H9 (cell line): ENCODE results near the gene UBN2. TPM values are rescaled to one million over a fixed set of nuclear protein-coding genes. Genes with fewer than 3 reads are reported as not detected.

Source experiments
- DNase-seq: peaks from one replicate; pipeline ENCODE4 v3.0.0-alpha.2; 2017
- H2AFZ ChIP-seq: one replicate; pipeline ENCODE4 v1.6.1; 2013; ENCODE audit warnings: mild to moderate bottlenecking, low read length, control low read depth, moderate library complexity
- H2AK5ac ChIP-seq: 2 replicates; pipeline ENCODE4 v1.6.1; 2013; ENCODE audit warnings: low read length, control low read depth, mixed read lengths; ENCODE audit not compliant: insufficient read length
- H2BK120ac ChIP-seq: one replicate; pipeline ENCODE4 v1.6.1; 2013; ENCODE audit warnings: low read depth, mild to moderate bottlenecking, low read length, control low read depth, inconsistent platforms; ENCODE audit not compliant: poor library complexity, severe bottlenecking
- H2BK12ac ChIP-seq: 2 replicates; pipeline ENCODE4 v1.6.1; 2013; ENCODE audit warnings: low read length, control low read depth, mixed read lengths, low read depth; ENCODE audit not compliant: insufficient read length
- H2BK15ac ChIP-seq: 2 replicates; pipeline ENCODE4 v1.6.1; 2013; ENCODE audit warnings: low read depth, low read length, control low read depth
- H2BK20ac ChIP-seq: one replicate; pipeline ENCODE4 v1.6.1; 2013; ENCODE audit warnings: low read depth, mild to moderate bottlenecking, low read length, control low read depth, inconsistent platforms; ENCODE audit not compliant: poor library complexity, severe bottlenecking
- H2BK5ac ChIP-seq: 2 replicates; pipeline ENCODE4 v1.6.1; 2013; ENCODE audit warnings: low read length, control low read depth, mixed read lengths; ENCODE audit not compliant: insufficient read length
- H3K14ac ChIP-seq: 2 replicates; pipeline ENCODE4 v1.6.1; 2013; ENCODE audit warnings: low read length, control low read depth; ENCODE audit not compliant: insufficient read depth
- H3K18ac ChIP-seq: 2 replicates; pipeline ENCODE4 v1.6.1; 2013; ENCODE audit warnings: low read depth, mild to moderate bottlenecking, mixed read lengths, low read length, control low read depth; ENCODE audit not compliant: insufficient read length
- H3K23ac ChIP-seq: 2 replicates; pipeline ENCODE4 v1.6.1; 2013; ENCODE audit warnings: low read length, control low read depth, mixed read lengths, low read depth; ENCODE audit not compliant: insufficient read length
- H3K23me2 ChIP-seq: 2 replicates; pipeline ENCODE4 v1.6.1; 2013; ENCODE audit warnings: low read depth, mild to moderate bottlenecking, mixed read lengths, low read length, control low read depth; ENCODE audit not compliant: insufficient read length, poor library complexity, severe bottlenecking
- H3K27ac ChIP-seq: 2 replicates; pipeline ENCODE4 v1.5.1; 2013; ENCODE audit warnings: low read length, control low read depth, mixed read lengths, low read depth; ENCODE audit not compliant: insufficient read length
- H3K27me3 ChIP-seq: 2 replicates; pipeline ENCODE4 v1.6.1; 2013; ENCODE audit warnings: low read length, control low read depth, inconsistent platforms; ENCODE audit not compliant: insufficient read depth
- H3K4ac ChIP-seq: 2 replicates; pipeline ENCODE4 v1.6.1; 2013; ENCODE audit warnings: low read depth, mild to moderate bottlenecking, control low read depth, inconsistent platforms, low read length, moderate library complexity
- H3K4me1 ChIP-seq: 2 replicates; pipeline ENCODE4 v1.6.1; 2013; ENCODE audit warnings: low read length, control low read depth, inconsistent platforms; ENCODE audit not compliant: insufficient read depth
- H3K4me2 ChIP-seq: 2 replicates; pipeline ENCODE4 v1.6.1; 2013; ENCODE audit warnings: low read length, control low read depth, mixed read lengths; ENCODE audit not compliant: insufficient read length, insufficient read depth
- H3K56ac ChIP-seq: 2 replicates; pipeline ENCODE4 v1.6.1; 2013; ENCODE audit warnings: low read depth, mild to moderate bottlenecking, mixed read lengths, low read length, control low read depth; ENCODE audit not compliant: insufficient read length
- H3K79me1 ChIP-seq: 2 replicates; pipeline ENCODE4 v1.6.1; 2013; ENCODE audit warnings: low read depth, mild to moderate bottlenecking, moderate library complexity, low read length, control low read depth, inconsistent platforms; ENCODE audit not compliant: insufficient read depth, poor library complexity, severe bottlenecking
- H3K79me2 ChIP-seq: 2 replicates; pipeline ENCODE4 v1.6.1; 2013; ENCODE audit warnings: low read length, control low read depth, inconsistent platforms; ENCODE audit not compliant: insufficient read depth
- H3K9ac ChIP-seq: 2 replicates; pipeline ENCODE4 v1.6.1; 2013; ENCODE audit warnings: low read length, control low read depth, mixed read lengths; ENCODE audit not compliant: insufficient read length; ENCODE audit errors: extremely low read depth
- H3K9me3 ChIP-seq: one replicate; pipeline ENCODE4 v1.6.1; 2013; ENCODE audit warnings: low read depth, low read length, inconsistent platforms; ENCODE audit not compliant: control insufficient read depth
- H3T11ph ChIP-seq: one replicate; pipeline ENCODE4 v1.6.1; 2013; ENCODE audit warnings: mild to moderate bottlenecking, low read length, control low read depth, inconsistent platforms
- H4K20me1 ChIP-seq: one replicate; pipeline ENCODE4 v1.6.1; 2013; ENCODE audit not compliant: control insufficient read depth, insufficient read length, insufficient read depth
- H4K5ac ChIP-seq: 2 replicates; pipeline ENCODE4 v1.6.1; 2013; ENCODE audit warnings: low read depth, mild to moderate bottlenecking, mixed read lengths, low read length, control low read depth; ENCODE audit not compliant: insufficient read length
- H4K8ac ChIP-seq: replicated peaks from 2 replicates; pipeline ENCODE4 v1.6.1; 2013; ENCODE audit warnings: low read length, control low read depth, mixed read lengths, low read depth; ENCODE audit not compliant: insufficient read length
- H4K91ac ChIP-seq: 2 replicates; pipeline ENCODE4 v1.6.1; 2013; ENCODE audit warnings: low read depth, mild to moderate bottlenecking, moderate library complexity, mixed read lengths, low read length, control low read depth; ENCODE audit not compliant: insufficient read length
- H3K27ac Mint-ChIP-seq, 3 experiments: 2 replicates in 2 of 3; 3 replicates in 1 of 3; pipeline ENCODE4 v1.8.0; 2020 to 2021; ENCODE audit warnings: mixed read lengths in 3 of 3, mild to moderate bottlenecking in 1 of 3, moderate library complexity in 1 of 3
- H3K27me3 Mint-ChIP-seq: 2 replicates; pipeline ENCODE4 v1.8.0; 2021; ENCODE audit warnings: low read depth, mild to moderate bottlenecking, moderate library complexity, mixed read lengths
- H3K36me3 Mint-ChIP-seq, 3 experiments: 2 replicates in 2 of 3; 3 replicates in 1 of 3; pipeline ENCODE4 v1.8.0; 2020 to 2021; ENCODE audit warnings: low read depth in 3 of 3, mixed read lengths in 3 of 3; ENCODE audit not compliant: insufficient read depth in 1 of 3
- H3K4me1 Mint-ChIP-seq, 2 experiments: 2 replicates each; pipeline ENCODE4 v1.8.0; 2020; ENCODE audit warnings: mixed read lengths in 2 of 2
- H3K4me3 Mint-ChIP-seq, 2 experiments: 2 replicates in 1 of 2; 3 replicates in 1 of 2; pipeline ENCODE4 v1.8.0; 2020 to 2021; ENCODE audit warnings: mild to moderate bottlenecking in 2 of 2, mixed read lengths in 2 of 2, moderate library complexity in 1 of 2
- H3K9me3 Mint-ChIP-seq, 2 experiments: 2 replicates in 1 of 2; 3 replicates in 1 of 2; pipeline ENCODE4 v1.8.0; 2020; ENCODE audit warnings: mild to moderate bottlenecking in 2 of 2, mixed read lengths in 2 of 2, moderate library complexity in 1 of 2
- WGBS: extraction: QIAGEN DNeasy Blood & Tissue Kit; methylation state at CpG from one replicate; pipeline ENCODE4 v1.1.7; 2013; ENCODE audit warnings: missing lambda C conversion rate, low lambda C conversion rate, mixed read lengths; ENCODE audit not compliant: insufficient read length; ENCODE audit errors: extremely low coverage; 5-methylcytosine and 5-hydroxymethylcytosine counted together
- total RNA-seq: library from RNA; stranded (reverse); gene quantifications from 2 replicates; pipeline ENCODE4 v1.2.1, GENCODE V29; 2021
- TF ChIP-seq, protein P1 (sequence below): fragments of 200-600 bp; sonication (generic); conservative IDR thresholded peaks from 3 replicates; pipeline ENCODE4 v1.8.0; 2021; ENCODE audit warnings: antibody characterized with exemption, mild to moderate bottlenecking

The UBN2 gene
- total RNA-seq, 1 experiment from 2014 or later = 27.6 TPM

GRCh38 chr7:139181404-139181803, 49.6 kb upstream of the UBN2 start:
- Histone ChIP-seq H3K23ac (no peak overlapping the region), H2BK120ac (no peak overlapping the region), H2BK12ac (no peak overlapping the region), H3K4ac (no peak overlapping the region), H3K79me2 (no peaks in the 10 kb centered on the region), H4K91ac (no peak overlapping the region), H3K9ac (no peak overlapping the region), H3T11ph (no peak overlapping the region), H3K4me2 (peak overlapping the region; percentile 35), H3K79me1 (no peaks in the 10 kb centered on the region), H3K4me1 (peaks cover 8% of the 10 kb centered on the region; the same call in 1 of the 2 replicates), H3K27ac (no peak overlapping the region), H3K18ac (no peak overlapping the region), H3K14ac (no peak overlapping the region), H2AFZ (no peak overlapping the region), H4K20me1 (no peaks in the 10 kb centered on the region), H3K27me3 (no peaks in the 10 kb centered on the region), H3K9me3 (no peaks in the 10 kb centered on the region), H2AK5ac (no peak overlapping the region), H4K8ac (no peak overlapping the region), H3K56ac (no peak overlapping the region), H3K23me2 (no peaks in the 10 kb centered on the region), H2BK5ac (no peak overlapping the region), H2BK15ac (no peak overlapping the region), H2BK20ac (no peak overlapping the region), H4K5ac (no peak overlapping the region)
- DNase-seq = no peak
- TF ChIP-seq, protein P1, sequence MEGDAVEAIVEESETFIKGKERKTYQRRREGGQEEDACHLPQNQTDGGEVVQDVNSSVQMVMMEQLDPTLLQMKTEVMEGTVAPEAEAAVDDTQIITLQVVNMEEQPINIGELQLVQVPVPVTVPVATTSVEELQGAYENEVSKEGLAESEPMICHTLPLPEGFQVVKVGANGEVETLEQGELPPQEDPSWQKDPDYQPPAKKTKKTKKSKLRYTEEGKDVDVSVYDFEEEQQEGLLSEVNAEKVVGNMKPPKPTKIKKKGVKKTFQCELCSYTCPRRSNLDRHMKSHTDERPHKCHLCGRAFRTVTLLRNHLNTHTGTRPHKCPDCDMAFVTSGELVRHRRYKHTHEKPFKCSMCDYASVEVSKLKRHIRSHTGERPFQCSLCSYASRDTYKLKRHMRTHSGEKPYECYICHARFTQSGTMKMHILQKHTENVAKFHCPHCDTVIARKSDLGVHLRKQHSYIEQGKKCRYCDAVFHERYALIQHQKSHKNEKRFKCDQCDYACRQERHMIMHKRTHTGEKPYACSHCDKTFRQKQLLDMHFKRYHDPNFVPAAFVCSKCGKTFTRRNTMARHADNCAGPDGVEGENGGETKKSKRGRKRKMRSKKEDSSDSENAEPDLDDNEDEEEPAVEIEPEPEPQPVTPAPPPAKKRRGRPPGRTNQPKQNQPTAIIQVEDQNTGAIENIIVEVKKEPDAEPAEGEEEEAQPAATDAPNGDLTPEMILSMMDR = no peak
- Mint-ChIP-seq H3K27me3 (no peaks in the 10 kb centered on the region), H3K4me3 (peak overlapping the region in 1 of 2 experiments; percentile 12; a peak in 1 of 5 replicates), H3K36me3 (peaks cover 0 to 9% (median 0%) of the 10 kb centered on the region in 3 experiments; a peak in 5 of 7 replicates), H3K27ac (no peak overlapping the region), H3K9me3 (no peaks in the 10 kb centered on the region), H3K4me1 (peaks cover 33% of the 10 kb centered on the region in 2 experiments)
- WGBS = no CpG with 5 or more reads among the region's 2 CpGs
